COLO829 (cell line): Measurements from ENCODE around the gene CRELD1.
"Not testable (repeated sequence)": the region's sequence is repeated elsewhere in the genome, so short reads cannot be mapped to it uniquely, and the experiment has no call there.

Experiments used
- DNase-seq: peaks from one replicate; pipeline ENCODE4 v3.0.0; 2012; ENCODE audit warnings: low spot score

CRELD1 gene, protein sequence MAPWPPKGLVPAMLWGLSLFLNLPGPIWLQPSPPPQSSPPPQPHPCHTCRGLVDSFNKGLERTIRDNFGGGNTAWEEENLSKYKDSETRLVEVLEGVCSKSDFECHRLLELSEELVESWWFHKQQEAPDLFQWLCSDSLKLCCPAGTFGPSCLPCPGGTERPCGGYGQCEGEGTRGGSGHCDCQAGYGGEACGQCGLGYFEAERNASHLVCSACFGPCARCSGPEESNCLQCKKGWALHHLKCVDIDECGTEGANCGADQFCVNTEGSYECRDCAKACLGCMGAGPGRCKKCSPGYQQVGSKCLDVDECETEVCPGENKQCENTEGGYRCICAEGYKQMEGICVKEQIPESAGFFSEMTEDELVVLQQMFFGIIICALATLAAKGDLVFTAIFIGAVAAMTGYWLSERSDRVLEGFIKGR

DNA sequence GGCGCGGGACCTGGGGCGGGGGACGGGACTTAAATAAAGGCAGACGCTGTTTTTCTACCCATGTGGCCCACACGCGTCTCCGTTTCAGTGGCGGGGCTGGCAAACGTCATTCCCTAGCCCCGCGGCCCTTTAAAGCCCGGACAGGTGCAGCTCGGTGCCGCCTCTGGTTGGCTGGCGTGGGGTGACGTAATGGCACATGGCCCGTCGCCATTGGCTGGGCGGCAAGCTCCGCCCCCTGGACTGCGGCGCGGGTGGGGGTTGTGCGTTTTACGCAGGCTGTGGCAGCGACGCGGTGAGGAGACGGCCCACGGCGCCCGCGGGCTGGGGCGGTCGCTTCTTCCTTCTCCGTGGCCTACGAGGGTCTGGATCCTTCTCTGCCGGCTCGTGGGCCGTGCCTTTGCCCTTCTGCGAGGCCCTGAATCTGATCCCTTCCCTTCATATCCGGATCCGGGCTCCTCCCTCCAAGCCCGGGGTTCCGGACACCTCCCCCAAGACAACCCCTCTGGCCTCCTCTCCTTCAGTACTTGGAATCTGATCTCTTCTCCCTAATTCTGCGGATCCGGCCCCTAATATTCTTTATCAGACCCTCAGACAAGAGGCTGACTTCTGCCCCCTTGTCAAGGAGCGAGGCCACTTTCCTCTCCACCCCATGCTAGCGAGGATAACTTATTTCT lies at the start of gene CRELD1:
CRELD1 (plus strand) TSS at position 274 of the 674 bp plus-strand sequence. CDS start 605 bp downstream, outside the sequence.
- DNase-seq = peak; percentile 43

- DNase-seq = no peak
Observed at GRCh38 chr3:9884555-9885165, 49.0 kb upstream of the CRELD1 start.

GRCh38 chr3:9886328-9886727 lies 47.3 kb upstream of the CRELD1 start:
- no peak for DNase-seq

GRCh38 chr3:9887480-9887879 lies 46.2 kb upstream of the CRELD1 start:
- no peak for DNase-seq

DNA sequence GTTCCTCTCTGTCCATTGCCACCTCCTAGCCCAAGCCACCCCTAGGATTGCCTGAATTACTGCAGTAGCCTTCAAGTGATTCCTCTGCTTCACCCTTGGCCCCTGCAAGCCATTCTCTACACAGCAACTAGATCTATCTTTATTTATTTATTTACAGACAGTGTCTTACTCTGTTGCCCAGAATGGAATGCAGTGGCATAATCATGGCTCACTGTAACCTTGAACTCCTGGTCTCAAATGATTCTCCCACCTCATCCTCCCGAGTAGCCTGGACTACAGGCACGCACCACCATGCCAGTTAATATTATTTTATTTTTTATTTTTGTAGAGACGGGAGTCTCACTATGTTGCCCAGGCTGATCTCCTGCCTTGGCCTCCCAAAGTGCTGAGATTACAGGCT lies 45.1 kb upstream of the CRELD1 start:
- DNase-seq = no peak

DNA sequence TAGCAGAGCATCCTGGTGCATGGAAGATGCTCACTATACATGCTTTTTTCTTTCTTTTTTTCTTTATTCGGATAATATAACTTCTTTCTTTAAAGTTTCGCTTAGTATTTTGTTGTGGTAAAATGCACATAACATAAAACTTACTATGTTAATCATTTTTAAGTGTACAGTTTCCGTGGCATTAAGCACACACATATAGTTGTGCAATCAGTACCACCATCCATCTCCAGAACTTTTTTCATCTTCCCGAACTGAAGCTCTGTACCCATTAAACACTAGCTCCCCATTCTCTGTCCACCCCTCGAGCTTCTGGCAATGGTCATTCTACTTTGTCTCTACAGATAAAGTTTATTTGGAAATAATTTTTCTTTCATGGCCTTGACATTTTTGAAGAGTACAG lies 44.2 kb upstream of the CRELD1 start:
- no peak for DNase-seq

GRCh38 chr3:9890249-9891071 lies 43.2 kb upstream of the CRELD1 start, which contains the start of gene JAGN1:
JAGN1 (plus strand) TSS chr3:9890610; CDS start chr3:9890723, 113 bp downstream.
- DNase-seq = peak; percentile 73

GRCh38 chr3:9891072-9891622 lies 42.5 kb upstream of the CRELD1 start:
- DNase-seq = no peak

DNA sequence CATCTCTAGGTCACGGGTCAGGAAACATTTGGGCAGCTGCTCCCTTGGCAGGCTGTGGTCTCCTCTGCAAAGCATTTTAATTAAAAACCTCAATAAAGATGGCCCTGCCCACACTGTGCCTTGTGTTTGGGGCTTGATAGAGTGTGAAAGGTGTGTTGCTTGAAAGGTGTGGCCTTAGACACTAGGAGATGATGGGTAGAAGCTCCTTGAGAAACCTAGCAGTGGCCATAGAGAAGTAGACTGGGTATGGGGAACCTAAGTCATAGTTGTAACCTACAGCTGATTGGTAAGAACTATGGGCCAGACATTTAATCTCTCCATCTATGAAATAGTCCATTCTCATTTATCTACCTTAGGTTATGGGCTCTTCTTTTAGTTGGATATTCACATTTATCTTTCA lies 39.9 kb upstream of the CRELD1 start:
- DNase-seq = no peak

DNA sequence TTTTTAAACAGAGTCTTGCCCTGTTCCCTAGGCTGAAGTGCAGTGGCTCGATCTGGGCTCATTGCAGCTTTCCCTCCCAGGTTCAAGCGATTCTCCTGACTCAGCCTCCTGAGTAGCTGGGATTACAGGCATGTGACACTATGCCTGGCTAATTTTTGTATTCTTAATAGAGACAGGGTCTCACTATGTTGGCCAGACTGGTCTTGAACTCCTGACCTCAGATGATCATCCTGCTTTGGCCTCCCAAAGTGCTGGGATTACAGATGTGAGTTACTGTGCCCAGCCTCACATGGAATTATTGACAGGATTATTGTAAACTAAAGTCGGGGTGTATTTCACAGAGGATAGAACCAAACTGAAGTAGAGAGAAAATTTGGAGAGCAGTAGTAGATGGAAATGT lies 37.9 kb upstream of the CRELD1 start:
- not testable (repeated sequence) for DNase-seq

DNA sequence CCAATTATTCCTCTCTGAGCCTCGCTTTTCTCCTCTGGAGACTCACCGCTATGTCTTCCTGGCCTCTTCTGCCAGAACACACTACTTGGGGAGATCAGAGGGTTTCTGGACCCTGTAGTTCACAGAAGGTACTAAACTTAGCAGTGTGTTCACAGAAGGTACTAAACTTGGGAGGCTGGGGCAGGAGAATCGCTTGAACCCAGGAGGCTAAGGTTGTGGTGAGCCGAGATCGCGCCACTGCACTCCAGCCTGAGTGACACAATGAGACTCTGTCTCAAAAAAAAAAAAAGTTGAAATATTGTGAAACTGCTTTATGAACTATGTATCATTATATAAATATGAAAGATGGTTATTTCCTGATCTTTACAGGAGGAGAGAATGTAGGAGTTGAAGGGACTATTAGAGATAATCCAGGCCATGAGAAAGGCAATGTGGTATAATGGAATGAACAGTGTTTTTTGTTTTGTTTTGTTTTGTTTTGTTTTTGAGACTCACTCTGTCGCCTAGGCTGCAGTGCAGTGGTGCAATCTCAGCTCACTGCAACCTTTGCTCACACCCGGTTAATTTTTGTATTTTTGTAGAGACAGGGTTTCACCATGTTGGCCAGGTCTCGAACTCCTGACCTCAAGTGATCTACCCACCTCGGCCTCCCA lies 36.8 kb upstream of the CRELD1 start:
- DNase-seq = not testable (repeated sequence)

GRCh38 chr3:9897408-9898372 lies 35.9 kb upstream of the CRELD1 start:
- no peak for DNase-seq

- DNase-seq = no peak
Observed at GRCh38 chr3:9898467-9899241, 35.0 kb upstream of the CRELD1 start.

- no peak for DNase-seq
Observed at GRCh38 chr3:9899289-9899791, 34.3 kb upstream of the CRELD1 start.

- not testable (repeated sequence) for DNase-seq
Observed at GRCh38 chr3:9900965-9901415, 32.6 kb upstream of the CRELD1 start.

- DNase-seq = no peak
Observed at GRCh38 chr3:9901967-9902366, 31.7 kb upstream of the CRELD1 start.

- no peak for DNase-seq
Observed at GRCh38 chr3:9902372-9903237, 31.0 kb upstream of the CRELD1 start, which contains the start of gene IL17RE. IL17RE (plus strand) TSS chr3:9902848; CDS start chr3:9902933, 85 bp downstream.

DNA sequence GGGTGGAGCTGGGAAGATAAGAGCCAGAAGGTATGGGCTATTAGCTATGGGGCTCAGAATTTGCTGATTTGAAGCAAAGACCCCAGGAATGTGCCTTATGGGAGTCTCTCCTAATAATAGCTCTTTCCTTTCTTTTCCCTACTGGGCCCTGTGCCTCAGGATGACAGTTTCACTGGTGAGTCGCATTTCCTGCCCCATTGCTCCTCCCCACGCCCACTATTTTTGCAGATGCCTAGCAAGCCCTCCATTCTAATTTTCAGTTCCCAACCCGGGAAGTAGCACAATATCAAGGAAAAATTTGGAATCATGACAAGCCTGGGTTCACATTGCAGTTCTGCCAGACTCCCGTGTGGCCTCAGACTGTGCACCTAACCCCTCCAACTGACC lies 30.4 kb upstream of the CRELD1 start:
- DNase-seq = peak; percentile 40
